GF-D8 (cell line): Measurements from ENCODE around the gene CAPNS1.

ENCODE experiments used
- DNase-seq: peaks from one replicate; lab custom pipeline; 2025; lab: John Stamatoyannopoulos, UW

Gene CAPNS1

GRCh38 chr19:36139473-36140303 lies at the start of gene CAPNS1:
Gene CAPNS1 (plus strand): TSS chr19:36140066. CDS start chr19:36141012, 946 bp downstream.
- peak; percentile 80 for DNase-seq

GRCh38 chr19:36090910-36091695 lies 48.8 kb upstream of the CAPNS1 start:
- no peak for DNase-seq

GRCh38 chr19:36092566-36092965 lies 47.3 kb upstream of the CAPNS1 start:
- DNase-seq, result no peak

- no peak for DNase-seq
These were observed 46.7 kb upstream of the CAPNS1 start for GRCh38 chr19:36093146-36093662.

- DNase-seq, result no peak
These were observed 46.2 kb upstream of the CAPNS1 start for GRCh38 chr19:36093687-36094086.

- DNase-seq, result no peak
These were observed 42.8 kb upstream of the CAPNS1 start for GRCh38 chr19:36097036-36097435.

GRCh38 chr19:36099166-36099785 lies 40.6 kb upstream of the CAPNS1 start:
- no peak for DNase-seq

- DNase-seq, result no peak
These were observed 39.4 kb upstream of the CAPNS1 start for GRCh38 chr19:36100476-36100875.

- no peak for DNase-seq
These were observed 38.1 kb upstream of the CAPNS1 start for GRCh38 chr19:36101550-36102327.

GRCh38 chr19:36103040-36103626 lies 36.7 kb upstream of the CAPNS1 start:
- DNase-seq, result no peak

GRCh38 chr19:36103842-36104552 lies 35.9 kb upstream of the CAPNS1 start:
- DNase-seq, result no peak

GRCh38 chr19:36106441-36106840 lies 33.4 kb upstream of the CAPNS1 start:
- no peak for DNase-seq

- no peak for DNase-seq
These were observed 32.9 kb upstream of the CAPNS1 start for GRCh38 chr19:36106991-36107390.

- DNase-seq, result no peak
These were observed 31.2 kb upstream of the CAPNS1 start for GRCh38 chr19:36108684-36109083.

- DNase-seq, result no peak
These were observed 29.2 kb upstream of the CAPNS1 start, which contains the start of gene OVOL3 for GRCh38 chr19:36110487-36111199. Gene OVOL3 (plus strand): TSS chr19:36111143. CDS start chr19:36111203, 60 bp downstream.

GRCh38 chr19:36111200-36111539 lies 28.7 kb upstream of the CAPNS1 start:
- no peak for DNase-seq

GRCh38 chr19:36112678-36113077 lies 27.2 kb upstream of the CAPNS1 start:
- no peak for DNase-seq

GRCh38 chr19:36113425-36113824 lies 26.4 kb upstream of the CAPNS1 start:
- DNase-seq, result no peak

GRCh38 chr19:36113894-36114720 lies 25.8 kb upstream of the CAPNS1 start:
- DNase-seq, result no peak
